Mesodermal cell (in vitro differentiated cells): Measurements from ENCODE around the gene WFS1.

Experiments used
- H3K27ac ChIP-seq: 2 replicates; pipeline ENCODE4 v1.7.0; 2013; ENCODE audit warnings: mild to moderate bottlenecking, low read depth, low read length, moderate library complexity; ENCODE audit not compliant: severe bottlenecking
- H3K36me3 ChIP-seq: 2 replicates; pipeline ENCODE4 v1.7.1; 2013; ENCODE audit warnings: mild to moderate bottlenecking, low read length, moderate library complexity; ENCODE audit not compliant: control insufficient read depth, insufficient read depth
- H3K4me1 ChIP-seq: one replicate; pipeline ENCODE4 v1.7.1; 2013; ENCODE audit warnings: mild to moderate bottlenecking, low read length; ENCODE audit not compliant: insufficient read depth, control insufficient read depth, poor library complexity, severe bottlenecking
- H3K4me3 ChIP-seq: 2 replicates; pipeline ENCODE4 v1.7.0; 2013; ENCODE audit warnings: low read length, control low read depth, mild to moderate bottlenecking; ENCODE audit not compliant: insufficient read depth, poor library complexity, severe bottlenecking; ENCODE audit errors: extremely low read depth
- H3K9me3 ChIP-seq: 2 replicates; pipeline ENCODE4 v1.7.1; 2013; ENCODE audit warnings: mild to moderate bottlenecking, low read length, moderate library complexity; ENCODE audit not compliant: control insufficient read depth
- WGBS, 2 experiments: methylation state at CpG; one replicate each; pipeline ENCODE4 v1.1.5; 2013; ENCODE audit warnings: missing lambda C conversion rate in 2 of 2; ENCODE audit not compliant: insufficient coverage in 2 of 2; 5-methylcytosine and 5-hydroxymethylcytosine counted together

WFS1 gene

DNA sequence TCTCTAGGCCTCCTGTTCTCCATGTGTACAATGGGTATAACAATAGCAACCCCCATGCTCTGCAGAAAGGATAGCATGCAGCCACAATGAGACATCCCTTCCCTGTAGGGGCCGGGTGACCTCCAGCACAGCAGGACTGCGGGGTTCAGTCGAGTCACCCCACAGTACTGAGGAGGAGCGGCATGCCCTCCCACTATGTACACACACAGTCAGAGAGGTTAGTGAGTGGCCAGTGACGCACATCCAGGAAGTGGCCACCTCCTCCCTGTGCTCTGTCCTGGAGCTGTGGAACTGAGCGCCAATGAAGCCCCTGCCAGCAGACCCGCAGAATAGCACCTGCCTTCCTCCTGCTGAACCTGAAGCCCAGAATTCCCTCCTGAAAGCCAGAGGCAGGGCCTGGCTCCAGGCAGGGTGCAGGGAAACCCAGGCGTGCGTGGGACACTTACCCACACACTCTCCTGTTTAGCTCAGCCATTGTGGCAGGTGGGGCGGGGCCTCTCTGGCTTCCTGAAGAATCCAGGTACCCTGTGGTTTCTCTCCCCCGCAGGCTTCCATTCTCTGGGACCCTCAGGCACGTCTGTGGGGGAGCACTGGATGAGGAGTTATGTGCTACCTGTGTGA lies 50.0 kb downstream of the WFS1 start:
- no peaks in the 10 kb centered on the region for H3K9me3 ChIP-seq
- H3K36me3 ChIP-seq = no peaks in the 10 kb centered on the region
- no peak overlapping the region for H3K27ac ChIP-seq
- WGBS, 2 experiments = 83 to 87% methylated on average over 9 to 12 of the region's 12 CpGs
- no peaks in the 10 kb centered on the region for H3K4me1 ChIP-seq
- H3K4me3 ChIP-seq = no peak overlapping the region

DNA sequence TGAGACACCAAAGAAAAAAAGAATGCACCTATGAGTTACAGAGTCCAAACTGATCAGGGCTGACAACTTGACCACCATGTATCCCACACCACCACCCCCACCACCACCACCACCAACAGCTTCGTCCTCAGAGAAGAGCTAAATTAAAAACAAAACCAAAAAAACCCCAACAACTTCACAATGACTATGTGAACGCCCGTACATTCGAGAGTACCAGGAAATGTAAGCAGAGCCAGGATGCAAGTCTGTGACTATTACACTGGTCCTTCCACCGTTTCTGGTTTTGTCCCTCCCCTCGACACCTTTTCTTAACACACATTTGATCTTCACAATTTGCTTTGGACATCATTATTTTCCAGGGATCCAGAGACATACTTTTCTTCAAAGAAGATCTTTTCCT lies 51.0 kb downstream of the WFS1 start:
- Histone ChIP-seq H3K27ac (no peak overlapping the region), H3K4me1 (peaks cover 3% of the 10 kb centered on the region), H3K9me3 (no peaks in the 10 kb centered on the region), H3K36me3 (no peaks in the 10 kb centered on the region), H3K4me3 (no peak overlapping the region)
- 94 to 96% methylated on average over 5 of the region's 6 CpGs for WGBS, 2 experiments

DNA sequence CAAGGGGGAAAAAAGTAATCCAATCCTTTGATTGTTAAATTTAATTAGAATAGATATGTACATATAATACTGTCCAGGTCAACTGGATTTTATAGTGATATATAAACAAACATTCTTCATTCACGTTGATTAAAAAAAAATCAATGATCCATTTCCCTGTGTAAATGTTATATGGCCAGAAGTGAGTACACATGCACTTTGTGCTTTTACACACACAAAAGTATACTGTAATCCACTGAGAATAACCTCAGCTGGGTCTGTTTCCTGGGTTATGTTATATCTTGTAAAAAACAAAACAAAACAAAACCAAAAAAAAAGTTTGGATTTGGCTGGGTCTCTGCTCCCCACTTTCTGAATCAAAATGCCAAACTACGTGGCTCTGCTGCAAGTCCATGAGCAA lies 51.7 kb downstream of the WFS1 start:
- WGBS, 2 experiments = 86 to 100% methylated on average over 1 of the region's 2 CpGs
- Histone ChIP-seq H3K27ac (no peak overlapping the region), H3K36me3 (no peaks in the 10 kb centered on the region), H3K9me3 (no peaks in the 10 kb centered on the region), H3K4me3 (no peak overlapping the region), H3K4me1 (peaks cover 3% of the 10 kb centered on the region)

DNA sequence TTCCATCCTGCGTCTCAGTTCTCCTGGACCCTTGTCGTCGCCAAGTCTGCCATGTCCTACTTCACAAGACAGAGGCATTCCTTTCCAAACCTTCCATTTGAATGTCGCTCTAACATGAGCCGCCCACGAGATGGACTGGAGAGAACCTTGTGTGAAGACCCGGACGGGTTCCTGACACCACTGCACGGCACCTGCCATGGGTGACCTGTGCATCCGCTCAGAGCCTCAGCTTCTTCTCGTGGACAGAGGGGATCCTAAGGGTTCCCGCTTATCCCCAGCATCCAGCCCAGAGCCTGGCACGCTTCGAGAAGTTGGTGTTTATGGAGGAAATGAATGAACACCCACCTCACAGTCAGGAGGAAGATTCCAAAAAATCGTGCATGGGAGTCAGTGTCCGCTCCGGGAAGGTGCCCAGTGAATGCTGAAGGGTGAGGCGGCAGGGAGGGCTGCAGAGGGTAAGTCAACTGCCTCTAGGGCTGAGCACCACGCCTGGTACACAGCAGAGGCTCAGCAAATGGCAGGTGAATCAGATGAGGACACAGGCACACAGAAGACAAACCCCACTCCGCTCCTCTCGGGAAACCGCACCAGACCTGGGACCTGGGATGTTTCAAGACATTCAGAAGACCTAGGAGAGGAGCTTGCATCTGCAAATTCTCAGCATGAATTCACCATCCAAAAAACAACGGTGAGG lies 52.6 kb downstream of the WFS1 start:
- Histone ChIP-seq H3K36me3 (no peaks in the 10 kb centered on the region), H3K27ac (no peak overlapping the region), H3K4me1 (peaks cover 3% of the 10 kb centered on the region), H3K4me3 (no peak overlapping the region), H3K9me3 (no peaks in the 10 kb centered on the region)
- 90 to 92% methylated on average over 18 to 20 of the region's 23 CpGs for WGBS, 2 experiments

DNA sequence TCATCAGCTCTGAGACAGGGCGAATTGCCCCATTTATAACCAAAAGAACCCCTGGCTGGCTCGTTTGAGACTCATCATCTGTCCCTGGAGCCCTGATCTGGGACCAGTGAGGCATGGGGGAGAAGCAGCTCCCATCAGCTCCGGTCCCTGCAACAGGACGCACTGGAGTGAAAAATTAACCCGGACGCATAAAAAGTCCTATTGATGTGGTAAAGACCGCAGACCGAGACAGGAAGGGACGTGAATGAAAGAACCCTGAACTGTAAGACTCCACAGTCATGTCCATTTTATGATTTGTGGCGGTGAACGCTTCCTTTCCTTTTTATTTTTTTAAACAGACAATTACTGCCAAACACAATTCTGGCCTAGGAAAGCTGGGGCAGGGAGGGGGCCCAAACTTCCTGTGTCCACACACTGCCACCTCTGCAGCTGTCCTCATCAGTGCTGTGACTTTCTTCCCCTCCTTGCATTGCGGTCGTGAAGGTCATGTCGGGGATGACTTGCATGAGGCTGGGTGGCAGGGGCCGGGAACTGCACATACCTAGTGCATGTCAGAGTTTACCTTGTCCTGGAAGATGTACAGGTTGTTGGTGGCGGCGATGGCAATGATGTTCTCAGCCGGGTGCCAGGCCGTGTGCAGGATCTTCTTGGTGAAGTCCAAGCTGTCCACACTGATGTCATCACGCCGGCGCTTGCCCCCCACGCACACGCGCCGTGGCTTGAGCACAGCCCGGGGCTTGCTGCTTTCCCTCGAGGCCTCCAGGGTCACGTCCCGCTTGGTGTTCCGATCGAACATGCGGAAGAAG lies 53.3 kb downstream of the WFS1 start:
- 89 to 90% methylated on average over 28 to 30 of the region's 33 CpGs for WGBS, 2 experiments

DNA sequence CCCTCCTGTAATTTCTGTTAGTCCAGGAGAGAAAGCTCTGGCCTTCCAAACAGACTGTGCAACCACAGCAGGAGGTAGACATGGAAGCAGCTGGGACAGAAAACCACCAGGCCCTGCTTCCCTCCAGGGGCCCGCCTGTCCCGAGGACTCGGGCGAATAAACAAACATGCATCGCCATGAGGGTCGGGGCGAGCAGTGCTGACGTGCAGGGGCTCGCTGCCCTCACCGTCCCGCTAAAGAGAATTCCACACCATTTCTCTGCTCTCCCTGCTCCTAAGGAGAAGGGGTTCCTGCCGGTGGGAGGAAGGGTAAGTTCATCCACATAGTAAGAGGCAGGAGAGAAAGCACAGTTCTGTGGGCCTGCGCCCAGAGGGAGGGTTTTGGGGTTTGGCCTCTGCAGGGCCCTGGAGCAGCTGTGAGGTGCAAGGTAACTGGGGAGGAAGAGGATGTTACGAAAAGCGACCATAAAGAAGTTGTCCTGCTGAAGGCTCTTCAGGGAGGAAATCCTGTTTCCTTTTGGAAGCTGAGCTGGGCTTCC lies 54.9 kb downstream of the WFS1 start:
- Histone ChIP-seq H3K36me3 (no peaks in the 10 kb centered on the region), H3K4me3 (no peak overlapping the region), H3K27ac (no peak overlapping the region), H3K4me1 (peaks cover 3% of the 10 kb centered on the region), H3K9me3 (no peaks in the 10 kb centered on the region)
- 87 to 90% methylated on average over 7 to 8 of the region's 15 CpGs for WGBS, 2 experiments

More for the DNA sequence above, 53.3 kb downstream of the WFS1 start:
- no peak overlapping the region for H3K27ac ChIP-seq
- no peak overlapping the region for H3K4me3 ChIP-seq
- H3K36me3 ChIP-seq = no peaks in the 10 kb centered on the region
- H3K9me3 ChIP-seq = no peaks in the 10 kb centered on the region
- H3K4me1 ChIP-seq = peaks cover 3% of the 10 kb centered on the region

DNA sequence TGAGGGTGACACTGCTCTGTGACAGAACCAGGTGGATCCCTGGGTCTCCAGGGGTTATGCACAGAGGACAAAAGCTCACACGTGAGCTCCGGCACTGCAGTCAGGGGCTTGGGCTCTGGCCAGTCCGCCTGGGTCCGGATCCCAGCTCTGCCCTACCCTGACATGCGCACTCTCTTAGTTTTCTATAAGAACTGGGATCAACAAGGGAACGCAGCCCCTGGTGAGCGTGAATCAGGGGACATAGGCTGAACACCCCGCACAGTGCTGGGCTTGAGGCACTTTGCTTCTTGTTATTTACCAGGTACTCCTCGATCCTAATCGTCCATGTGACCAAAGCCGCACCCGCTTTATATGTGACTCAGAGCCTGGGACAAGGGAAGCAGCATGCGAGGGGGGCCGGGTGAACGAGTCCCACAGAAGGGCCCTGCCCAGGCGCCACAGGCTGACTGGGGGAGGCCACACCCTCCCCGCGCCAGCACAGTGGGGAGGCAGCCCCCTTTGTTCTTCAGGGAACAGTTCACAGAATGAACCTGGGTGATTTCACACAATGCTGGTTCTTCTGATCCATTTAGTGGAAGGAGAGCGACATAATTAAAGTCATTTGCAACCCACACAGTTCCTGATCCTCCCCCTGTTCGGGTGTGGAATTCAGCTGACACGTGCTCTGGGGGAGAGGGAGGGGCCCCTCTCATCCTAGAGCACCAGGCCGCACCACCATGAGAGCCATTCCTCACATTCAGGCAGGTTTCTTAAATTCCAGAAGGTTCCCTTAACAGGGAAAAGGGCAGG lies 55.5 kb downstream of the WFS1 start:
- no peaks in the 10 kb centered on the region for H3K36me3 ChIP-seq
- WGBS, 2 experiments = 71 to 80% methylated on average over 17 to 18 of the region's 22 CpGs
- H3K4me3 ChIP-seq = no peak overlapping the region
- H3K4me1 ChIP-seq = peaks cover 3% of the 10 kb centered on the region
- no peak overlapping the region for H3K27ac ChIP-seq
- H3K9me3 ChIP-seq = no peaks in the 10 kb centered on the region

DNA sequence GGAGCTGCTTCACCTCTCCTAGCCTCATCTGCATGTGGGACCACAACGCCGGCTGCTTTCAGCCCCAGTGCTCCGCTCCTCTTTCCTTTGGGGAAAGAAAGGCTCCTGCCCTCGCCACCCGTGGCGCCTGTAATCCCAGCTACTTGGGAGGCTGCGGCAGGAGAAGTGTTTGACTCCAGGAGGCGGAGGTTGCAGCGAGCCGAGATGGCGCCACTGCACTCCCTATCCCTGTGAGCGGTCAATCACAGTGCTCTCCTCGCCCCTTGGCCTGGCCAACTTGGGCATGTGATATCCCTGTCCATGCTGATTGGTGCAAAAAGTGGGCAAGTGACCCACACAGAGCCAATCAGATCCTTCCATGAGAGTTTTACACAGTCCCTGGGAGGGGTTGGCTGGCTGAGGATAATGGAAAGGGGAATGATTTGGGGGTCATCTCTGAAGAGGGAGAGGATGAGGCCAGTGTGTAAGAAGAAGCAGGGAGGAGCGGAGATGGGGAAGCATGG lies 56.2 kb downstream of the WFS1 start:
- Histone ChIP-seq H3K4me1 (peaks cover 3% of the 10 kb centered on the region), H3K27ac (no peak overlapping the region), H3K36me3 (no peaks in the 10 kb centered on the region), H3K9me3 (no peaks in the 10 kb centered on the region), H3K4me3 (no peak overlapping the region)
- WGBS, 2 experiments = 90 to 91% methylated on average over 7 to 13 of the region's 14 CpGs

DNA sequence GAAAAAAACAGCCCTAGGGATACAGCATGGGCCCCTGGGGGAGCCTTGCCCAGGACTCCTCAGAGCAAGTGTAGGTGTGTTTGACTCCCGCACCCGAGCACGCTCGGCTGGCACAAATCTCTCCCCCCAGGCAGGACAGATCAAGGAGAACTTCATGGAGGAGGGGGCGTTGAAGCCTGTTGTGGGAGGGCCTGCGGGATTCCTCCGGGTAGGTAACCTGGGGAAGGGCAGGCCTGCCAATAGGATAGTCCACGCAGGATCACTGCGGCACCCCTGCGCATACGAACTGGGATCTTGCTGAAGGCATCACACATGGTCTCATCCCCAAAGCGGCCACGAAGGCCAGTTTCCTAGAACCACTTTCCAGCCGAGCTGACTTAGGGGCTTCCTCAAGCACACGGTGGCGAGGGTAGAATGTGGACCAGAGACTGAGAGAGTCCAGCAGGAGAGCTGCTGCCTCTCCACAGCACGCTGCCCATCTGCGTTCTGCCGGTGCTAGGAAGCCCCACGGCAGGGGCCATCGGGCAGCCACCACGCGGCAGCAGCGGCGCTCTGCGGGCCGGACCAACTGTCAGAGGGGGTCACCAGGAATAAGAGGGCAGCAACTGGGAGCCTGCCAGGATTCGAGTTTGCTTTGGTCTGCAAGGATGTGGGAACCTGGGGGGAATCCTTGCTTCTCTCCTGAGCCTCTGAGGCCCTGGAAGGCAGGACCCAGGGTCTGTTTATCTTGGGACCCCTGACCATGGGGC lies 56.8 kb downstream of the WFS1 start:
- H3K27ac ChIP-seq = no peak overlapping the region
- H3K4me3 ChIP-seq = no peak overlapping the region
- peaks cover 3% of the 10 kb centered on the region for H3K4me1 ChIP-seq
- 93 to 95% methylated on average over 25 of the region's 28 CpGs for WGBS, 2 experiments
- H3K36me3 ChIP-seq = no peaks in the 10 kb centered on the region
- no peaks in the 10 kb centered on the region for H3K9me3 ChIP-seq
